ENCODE data around the gene ARMH4. TPM values are rescaled to one million over a fixed set of nuclear protein-coding genes. Genes with fewer than 3 reads are reported as not detected.

Gene ARMH4
- total RNA-seq, 4 donors from 2014 or later: 0.44 to 4.4 (median 2.4) TPM

DNA sequence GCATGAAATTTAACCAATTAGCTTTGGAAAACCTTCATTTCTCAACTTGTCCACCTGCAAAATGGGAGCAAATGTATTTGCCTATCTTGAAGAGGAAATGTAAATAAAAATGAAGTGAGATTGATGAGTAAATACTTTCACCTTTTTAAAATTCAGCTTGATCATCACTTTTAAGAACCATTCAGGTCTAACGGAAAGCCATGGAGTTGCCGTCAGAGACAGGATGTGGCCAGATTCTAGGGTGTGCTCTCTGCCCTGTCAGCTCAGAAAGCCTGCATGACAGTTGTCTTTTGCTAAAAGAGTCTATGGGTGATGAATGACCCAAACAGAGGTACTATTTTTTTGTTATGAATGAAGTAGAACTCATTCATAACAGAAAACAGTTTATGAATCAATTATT lies 181.8 kb downstream of the ARMH4 start:
- no peaks in the 10 kb centered on the region for H3K4me1 ChIP-seq
- DNase-seq: no peak
- H3K27ac ChIP-seq: no peak overlapping the region
- TF ChIP-seq POLR2A (IDR thresholded peaks at IDR 0.05): no peak
- TF ChIP-seq, protein P1, sequence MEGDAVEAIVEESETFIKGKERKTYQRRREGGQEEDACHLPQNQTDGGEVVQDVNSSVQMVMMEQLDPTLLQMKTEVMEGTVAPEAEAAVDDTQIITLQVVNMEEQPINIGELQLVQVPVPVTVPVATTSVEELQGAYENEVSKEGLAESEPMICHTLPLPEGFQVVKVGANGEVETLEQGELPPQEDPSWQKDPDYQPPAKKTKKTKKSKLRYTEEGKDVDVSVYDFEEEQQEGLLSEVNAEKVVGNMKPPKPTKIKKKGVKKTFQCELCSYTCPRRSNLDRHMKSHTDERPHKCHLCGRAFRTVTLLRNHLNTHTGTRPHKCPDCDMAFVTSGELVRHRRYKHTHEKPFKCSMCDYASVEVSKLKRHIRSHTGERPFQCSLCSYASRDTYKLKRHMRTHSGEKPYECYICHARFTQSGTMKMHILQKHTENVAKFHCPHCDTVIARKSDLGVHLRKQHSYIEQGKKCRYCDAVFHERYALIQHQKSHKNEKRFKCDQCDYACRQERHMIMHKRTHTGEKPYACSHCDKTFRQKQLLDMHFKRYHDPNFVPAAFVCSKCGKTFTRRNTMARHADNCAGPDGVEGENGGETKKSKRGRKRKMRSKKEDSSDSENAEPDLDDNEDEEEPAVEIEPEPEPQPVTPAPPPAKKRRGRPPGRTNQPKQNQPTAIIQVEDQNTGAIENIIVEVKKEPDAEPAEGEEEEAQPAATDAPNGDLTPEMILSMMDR (IDR thresholded peaks at IDR 0.05): no peak
- WGBS, 2 donors: 84% methylated on average over 2 of the region's 2 CpGs
- H3K36me3 ChIP-seq: no peaks in the 10 kb centered on the region
- intact Hi-C loops (cut with DNase I): no loop called here
- no peaks in the 10 kb centered on the region for H3K27me3 ChIP-seq
- no peaks in the 10 kb centered on the region for H3K9me3 ChIP-seq
- no peak overlapping the region for H3K4me3 ChIP-seq

DNA sequence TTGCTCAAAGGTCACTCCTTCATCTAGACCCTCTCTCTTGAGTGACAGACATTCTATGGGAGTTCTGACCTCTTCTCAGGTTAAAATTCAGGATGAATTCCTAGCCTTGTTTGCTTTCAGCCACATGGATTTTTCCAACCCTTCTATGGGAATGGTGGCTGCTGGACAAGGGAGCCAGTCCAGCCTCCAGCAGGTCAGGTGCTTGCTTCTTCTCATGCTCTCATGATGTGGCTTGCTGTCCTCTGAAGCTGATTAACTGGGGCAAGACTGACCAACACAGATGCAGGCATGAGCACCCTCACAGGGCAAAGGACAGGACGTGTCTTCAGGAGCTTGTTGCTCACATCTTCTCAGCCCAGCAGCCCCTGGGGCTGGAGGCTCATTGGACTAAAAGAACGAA lies 188.9 kb downstream of the ARMH4 start:
- 40 to 44% methylated on average over 1 to 2 of the region's 2 CpGs for WGBS, 2 donors
- Histone ChIP-seq H3K27ac (no peak overlapping the region), H3K27me3 (no peaks in the 10 kb centered on the region), H3K36me3 (no peaks in the 10 kb centered on the region), H3K4me1 (peaks cover 0 to 13% (median 0%) of the 10 kb centered on the region in 3 donors), H3K4me3 (no peak overlapping the region), H3K9me3 (no peaks in the 10 kb centered on the region)
- DNase-seq: no peak
- TF ChIP-seq, protein P1 (IDR thresholded peaks at IDR 0.05): no peak
- TF ChIP-seq POLR2A (IDR thresholded peaks at IDR 0.05): no peak
- intact Hi-C loops (cut with DNase I): no loop called here

DNA sequence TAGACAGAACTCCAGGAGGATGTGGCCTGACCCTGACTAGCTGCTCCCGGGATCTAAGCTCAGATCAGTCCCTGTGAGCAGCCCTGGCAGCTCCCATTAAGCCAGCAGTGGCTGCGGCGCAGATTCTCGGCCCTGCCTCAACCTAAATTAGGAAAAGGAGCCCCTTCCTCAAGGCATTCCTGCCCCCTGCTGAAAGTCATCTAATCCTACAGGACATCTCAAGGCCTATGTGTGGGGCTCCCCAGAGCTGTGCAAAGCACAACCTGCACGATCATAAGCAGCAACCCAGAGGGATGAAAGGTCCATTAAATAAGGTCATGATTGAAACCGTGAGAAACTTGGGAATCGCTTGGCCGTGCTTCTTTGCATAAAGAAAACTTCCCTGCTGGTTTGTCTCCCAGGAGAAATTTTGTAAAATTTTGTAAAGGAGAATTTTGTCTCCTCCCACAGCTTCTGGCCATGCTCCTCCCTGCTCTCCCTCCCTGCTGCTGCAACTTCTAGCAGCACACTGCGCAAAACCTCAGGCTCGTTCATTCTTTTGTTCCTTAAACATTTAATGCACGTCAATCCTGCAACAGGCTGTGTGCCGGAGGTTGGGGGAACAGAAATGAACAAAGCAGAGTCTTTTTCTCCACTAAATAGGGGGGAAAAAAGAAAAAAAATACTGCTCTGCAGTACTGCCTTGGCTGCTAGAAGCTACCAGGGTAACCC lies 189.5 kb downstream of the ARMH4 start:
- Histone ChIP-seq H3K4me1 (peaks cover 0 to 13% (median 0%) of the 10 kb centered on the region in 3 donors), H3K4me3 (no peak overlapping the region), H3K27ac (peak overlapping the region in 1 of 4 donors; percentile 25), H3K36me3 (no peaks in the 10 kb centered on the region), H3K9me3 (no peaks in the 10 kb centered on the region), H3K27me3 (no peaks in the 10 kb centered on the region)
- no peak for DNase-seq
- intact Hi-C loops (cut with DNase I): no loop called here
- 17 to 37% methylated on average over 11 of the region's 12 CpGs for WGBS, 2 donors
- no peak for TF ChIP-seq POLR2A (IDR thresholded peaks at IDR 0.05)
- TF ChIP-seq, protein P1 (IDR thresholded peaks at IDR 0.05): no peak

DNA sequence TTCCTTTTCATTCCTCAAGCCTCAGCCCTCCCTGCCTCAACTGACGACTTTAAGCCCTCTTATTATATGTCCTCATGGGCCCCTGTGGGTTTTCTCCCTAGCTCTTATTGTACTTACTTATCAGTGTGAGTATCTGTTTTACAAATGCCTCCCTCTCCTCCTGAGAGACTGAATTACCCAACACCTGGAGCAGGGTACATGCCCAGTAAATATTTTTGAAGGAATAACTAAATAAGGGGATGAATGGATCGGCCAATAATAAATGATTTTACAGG lies 190.3 kb downstream of the ARMH4 start:
- no peak for DNase-seq
- TF ChIP-seq, protein P1 (IDR thresholded peaks at IDR 0.05): no peak
- no peak for TF ChIP-seq POLR2A (IDR thresholded peaks at IDR 0.05)
- H3K27ac ChIP-seq: peak overlapping the region in 1 of 4 donors; percentile 25

DNA sequence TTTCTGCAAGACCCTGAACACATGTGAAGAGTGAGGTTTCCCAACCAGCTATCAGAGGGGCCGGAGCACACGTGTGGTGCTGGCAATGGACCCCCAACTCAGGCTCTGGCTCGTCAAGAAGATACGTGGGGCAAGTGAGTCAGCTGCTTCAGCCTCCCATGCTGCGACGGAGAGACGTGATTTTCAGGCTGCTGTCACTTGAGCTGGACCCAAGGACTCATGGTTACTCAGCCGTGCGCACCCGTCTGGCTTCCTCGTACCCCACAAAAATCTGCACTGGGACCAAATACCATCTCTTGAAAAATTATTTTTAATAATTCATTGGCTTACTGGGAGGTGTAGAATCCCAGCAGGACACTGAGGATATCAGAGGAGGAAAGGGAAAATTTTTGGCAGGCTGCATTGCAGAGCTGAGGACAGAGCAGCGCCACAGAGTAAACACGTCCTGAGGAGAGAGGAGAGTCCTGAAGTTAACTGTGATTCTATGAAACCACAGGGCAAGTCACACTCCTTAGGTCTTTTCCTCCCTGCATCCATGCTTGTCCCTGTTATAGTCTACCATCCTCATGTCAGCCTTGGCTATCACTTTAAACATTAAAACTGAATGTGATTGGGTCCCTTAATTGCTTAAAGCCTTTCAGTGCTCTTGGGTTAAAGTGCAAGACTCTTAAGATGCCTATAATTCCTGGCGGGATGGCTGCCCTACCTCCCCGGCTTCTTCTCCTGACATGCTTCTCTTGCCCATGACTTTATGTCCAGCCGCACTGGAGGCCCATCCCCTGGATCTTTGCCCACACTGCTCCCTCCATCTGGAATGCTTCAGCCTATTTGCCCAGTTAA lies 190.8 kb downstream of the ARMH4 start:
- DNase-seq: no peak
- H3K27ac ChIP-seq: peak overlapping the region in 1 of 4 donors; percentile 25
- intact Hi-C loops (cut with DNase I): no loop called here
- H3K9me3 ChIP-seq: no peaks in the 10 kb centered on the region
- TF ChIP-seq POLR2A (IDR thresholded peaks at IDR 0.05): no peak
- TF ChIP-seq, protein P1 (IDR thresholded peaks at IDR 0.05): no peak
- H3K36me3 ChIP-seq: no peaks in the 10 kb centered on the region
- H3K4me1 ChIP-seq: peaks cover 0 to 13% (median 0%) of the 10 kb centered on the region in 3 donors
- no peak overlapping the region for H3K4me3 ChIP-seq
- 75 to 78% methylated on average over 7 to 16 of the region's 16 CpGs for WGBS, 2 donors
- no peaks in the 10 kb centered on the region for H3K27me3 ChIP-seq

More for the DNA sequence above, 190.3 kb downstream of the ARMH4 start:
- Histone ChIP-seq H3K27me3 (no peaks in the 10 kb centered on the region), H3K4me1 (peaks cover 0 to 13% (median 0%) of the 10 kb centered on the region in 3 donors), H3K9me3 (no peaks in the 10 kb centered on the region), H3K36me3 (no peaks in the 10 kb centered on the region), H3K4me3 (no peak overlapping the region)
- 56 to 60% methylated on average over 2 of the region's 2 CpGs for WGBS, 2 donors
- intact Hi-C loops (cut with DNase I): no loop called here

Measured in esophagus squamous epithelium (tissue), 5 donors.